IPS-20b (cell line): Measurements from ENCODE around the gene SH2D5.

Source experiments
- H3K27ac ChIP-seq: one replicate; pipeline ENCODE4 v1.5.1; 2013; ENCODE audit warnings: low read length
- H3K27me3 ChIP-seq: 2 replicates; pipeline ENCODE4 v1.6.1; 2013; ENCODE audit warnings: mild to moderate bottlenecking, low read length, inconsistent platforms; ENCODE audit not compliant: insufficient read depth
- H3K36me3 ChIP-seq: 2 replicates; pipeline ENCODE4 v1.6.1; 2013; ENCODE audit warnings: low read depth, mild to moderate bottlenecking, inconsistent platforms, low read length, moderate library complexity; ENCODE audit not compliant: insufficient read depth
- H3K4me1 ChIP-seq: 2 replicates; pipeline ENCODE4 v1.6.1; 2013; ENCODE audit warnings: mild to moderate bottlenecking, control low read depth, inconsistent platforms, low read length, moderate library complexity; ENCODE audit not compliant: insufficient read depth
- H3K4me3 ChIP-seq: 2 replicates; pipeline ENCODE4 v1.5.1; 2013; ENCODE audit warnings: mild to moderate bottlenecking, low read length, inconsistent platforms
- H3K9ac ChIP-seq: 2 replicates; pipeline ENCODE4 v1.6.1; 2013; ENCODE audit warnings: low read depth, mild to moderate bottlenecking, inconsistent platforms, low read length, moderate library complexity
- H3K9me3 ChIP-seq: 2 replicates; pipeline ENCODE4 v1.6.1; 2013; ENCODE audit warnings: mild to moderate bottlenecking, low read depth, low read length, inconsistent platforms; ENCODE audit not compliant: insufficient read depth

The SH2D5 gene

GRCh38 chr1:20708057-20708456, 24.4 kb downstream of the SH2D5 start:
- Histone ChIP-seq H3K27ac (no peak overlapping the region), H3K4me1 (no peaks in the 10 kb centered on the region), H3K9me3 (no peaks in the 10 kb centered on the region), H3K9ac (no peak overlapping the region), H3K4me3 (no peak overlapping the region), H3K27me3 (no peaks in the 10 kb centered on the region), H3K36me3 (no peaks in the 10 kb centered on the region)

GRCh38 chr1:20706841-20707240, 25.7 kb downstream of the SH2D5 start:
- Histone ChIP-seq H3K36me3 (no peaks in the 10 kb centered on the region), H3K27me3 (no peaks in the 10 kb centered on the region), H3K9ac (no peak overlapping the region; the same call in 1 of the 2 replicates), H3K4me3 (no peak overlapping the region), H3K27ac (no peak overlapping the region), H3K4me1 (no peaks in the 10 kb centered on the region), H3K9me3 (no peaks in the 10 kb centered on the region)

- no peak overlapping the region for H3K27ac ChIP-seq
- H3K9me3 ChIP-seq = no peaks in the 10 kb centered on the region
- no peak overlapping the region for H3K9ac ChIP-seq
- H3K4me3 ChIP-seq = no peak overlapping the region
- no peaks in the 10 kb centered on the region for H3K36me3 ChIP-seq
- no peaks in the 10 kb centered on the region for H3K27me3 ChIP-seq
- H3K4me1 ChIP-seq = no peaks in the 10 kb centered on the region
These were observed 27.2 kb downstream of the SH2D5 start for GRCh38 chr1:20705203-20705755.

- Histone ChIP-seq H3K9me3 (no peaks in the 10 kb centered on the region), H3K4me1 (no peaks in the 10 kb centered on the region), H3K36me3 (no peaks in the 10 kb centered on the region), H3K27me3 (no peaks in the 10 kb centered on the region), H3K27ac (no peak overlapping the region), H3K9ac (no peak overlapping the region), H3K4me3 (no peak overlapping the region)
These were observed 27.9 kb downstream of the SH2D5 start for GRCh38 chr1:20704390-20705202.

- Histone ChIP-seq H3K4me1 (no peaks in the 10 kb centered on the region), H3K9ac (no peak overlapping the region), H3K27me3 (no peaks in the 10 kb centered on the region), H3K27ac (no peak overlapping the region), H3K9me3 (no peaks in the 10 kb centered on the region), H3K4me3 (no peak overlapping the region), H3K36me3 (no peaks in the 10 kb centered on the region)
These were observed 29.3 kb downstream of the SH2D5 start for GRCh38 chr1:20703124-20703756.

GRCh38 chr1:20702416-20702815, 30.1 kb downstream of the SH2D5 start:
- no peak overlapping the region for H3K4me3 ChIP-seq

GRCh38 chr1:20701847-20702246, 30.7 kb downstream of the SH2D5 start:
- Histone ChIP-seq H3K27me3 (no peaks in the 10 kb centered on the region), H3K36me3 (no peaks in the 10 kb centered on the region), H3K9me3 (no peaks in the 10 kb centered on the region), H3K9ac (no peak overlapping the region), H3K27ac (no peak overlapping the region), H3K4me3 (no peak overlapping the region), H3K4me1 (0 out of 2 replicates have a peak, but pooled peaks cover 5% of the 10 kb centered on the region)

More at GRCh38 chr1:20702416-20702815, 30.1 kb downstream of the SH2D5 start:
- Histone ChIP-seq H3K9ac (no peak overlapping the region), H3K36me3 (no peaks in the 10 kb centered on the region), H3K27ac (no peak overlapping the region), H3K27me3 (no peaks in the 10 kb centered on the region), H3K9me3 (no peaks in the 10 kb centered on the region), H3K4me1 (0 out of 2 replicates have a peak, but pooled peaks cover 2% of the 10 kb centered on the region)

- Histone ChIP-seq H3K36me3 (no peaks in the 10 kb centered on the region), H3K27me3 (no peaks in the 10 kb centered on the region), H3K27ac (no peak overlapping the region), H3K9me3 (no peaks in the 10 kb centered on the region), H3K9ac (no peak overlapping the region), H3K4me1 (0 out of 2 replicates have a peak, but pooled peaks cover 5% of the 10 kb centered on the region), H3K4me3 (no peak overlapping the region)
These were observed 31.1 kb downstream of the SH2D5 start for GRCh38 chr1:20701446-20701845.

GRCh38 chr1:20700636-20701215, 31.8 kb downstream of the SH2D5 start:
- Histone ChIP-seq H3K4me3 (no peak overlapping the region), H3K9ac (no peak overlapping the region), H3K27me3 (no peaks in the 10 kb centered on the region), H3K9me3 (no peaks in the 10 kb centered on the region), H3K4me1 (0 out of 2 replicates have a peak, but pooled peaks cover 5% of the 10 kb centered on the region), H3K36me3 (no peaks in the 10 kb centered on the region), H3K27ac (no peak overlapping the region)

- no peak overlapping the region for H3K27ac ChIP-seq
- no peaks in the 10 kb centered on the region for H3K36me3 ChIP-seq
- no peak overlapping the region for H3K4me3 ChIP-seq
- no peak overlapping the region for H3K9ac ChIP-seq
- H3K4me1 ChIP-seq = 0 out of 2 replicates have a peak, but pooled peaks cover 5% of the 10 kb centered on the region
- no peaks in the 10 kb centered on the region for H3K27me3 ChIP-seq
- H3K9me3 ChIP-seq = no peaks in the 10 kb centered on the region
These were observed 32.9 kb downstream of the SH2D5 start for GRCh38 chr1:20699558-20699957.

- no peak overlapping the region for H3K4me3 ChIP-seq
- H3K4me1 ChIP-seq = 0 out of 2 replicates have a peak, but pooled peaks cover 5% of the 10 kb centered on the region
- no peak overlapping the region for H3K27ac ChIP-seq
- H3K36me3 ChIP-seq = no peaks in the 10 kb centered on the region
- no peak overlapping the region for H3K9ac ChIP-seq
- no peaks in the 10 kb centered on the region for H3K9me3 ChIP-seq
- no peaks in the 10 kb centered on the region for H3K27me3 ChIP-seq
These were observed 34.1 kb downstream of the SH2D5 start for GRCh38 chr1:20698195-20698910.
